Measurements from ENCODE around the gene NAA25.

Gene NAA25

GRCh38 chr12:111991535-111991934 lies 117.0 kb downstream of the NAA25 start:
- no peak for DNase-seq
- Histone ChIP-seq H3K27ac (ENCODE audit: low read length) (no peak overlapping the region), H3K4me3 (ENCODE audit: low read depth in 1 of 2, low read length in 2 of 2) (no peak overlapping the region), H3K9me3 (ENCODE audit: insufficient read depth, low read length, severe bottlenecking) (no peaks in the 10 kb centered on the region), H2AFZ (ENCODE audit: low read depth, low read length) (no peak overlapping the region), H3K79me2 (ENCODE audit: insufficient read depth, low read length) (no peaks in the 10 kb centered on the region), H3K27me3 (ENCODE audit: insufficient read depth, low read length, poor library complexity) (no peaks in the 10 kb centered on the region), H3K4me1 (ENCODE audit: insufficient read depth, low read length) (peaks cover 43% of the 10 kb centered on the region), H3K36me3 (ENCODE audit: insufficient read depth, low read length) (no peaks in the 10 kb centered on the region), H4K20me1 (ENCODE audit: insufficient read depth, low read length) (no peaks in the 10 kb centered on the region), H3K4me2 (ENCODE audit: insufficient read depth, low read length) (no peak overlapping the region), H3K9ac (ENCODE audit: low read depth, low read length) (no peak overlapping the region)
- no peak for TF ChIP-seq EZH2 (IDR thresholded peaks at IDR 0.05; ENCODE audit: borderline replicate concordance, low read depth, low read length, severe bottlenecking)
- TF ChIP-seq CTCF (IDR thresholded peaks at IDR 0.05; ENCODE audit: borderline replicate concordance, extremely low read depth, low read length, poor library complexity, severe bottlenecking), result no peak
- ATAC-seq (ENCODE audit: insufficient read depth, low read depth), result no peak

GRCh38 chr12:111984820-111985219 lies 123.8 kb downstream of the NAA25 start:
- no peak overlapping the region for H3K4me3 ChIP-seq (ENCODE audit: low read depth in 1 of 2, low read length in 2 of 2)
- H3K9me3 ChIP-seq (ENCODE audit: insufficient read depth, low read length, severe bottlenecking), result no peaks in the 10 kb centered on the region
- H3K9ac ChIP-seq (ENCODE audit: low read depth, low read length), result no peak overlapping the region
- H3K36me3 ChIP-seq (ENCODE audit: insufficient read depth, low read length), result no peaks in the 10 kb centered on the region
- H4K20me1 ChIP-seq (ENCODE audit: insufficient read depth, low read length), result no peaks in the 10 kb centered on the region
- ATAC-seq (ENCODE audit: insufficient read depth, low read depth) (no peak), DNase-seq (no peak)
- no peaks in the 10 kb centered on the region for H3K79me2 ChIP-seq (ENCODE audit: insufficient read depth, low read length)
- no peak overlapping the region for H3K4me2 ChIP-seq (ENCODE audit: insufficient read depth, low read length)
- no peaks in the 10 kb centered on the region for H3K27me3 ChIP-seq (ENCODE audit: insufficient read depth, low read length, poor library complexity)
- H3K4me1 ChIP-seq (ENCODE audit: insufficient read depth, low read length), result no peaks in the 10 kb centered on the region
- H3K27ac ChIP-seq (ENCODE audit: low read length), result no peak overlapping the region
- no peak overlapping the region for H2AFZ ChIP-seq (ENCODE audit: low read depth, low read length)
- no peak for TF ChIP-seq EZH2 (IDR thresholded peaks at IDR 0.05; ENCODE audit: borderline replicate concordance, low read depth, low read length, severe bottlenecking)
- no peak for TF ChIP-seq CTCF (IDR thresholded peaks at IDR 0.05; ENCODE audit: borderline replicate concordance, extremely low read depth, low read length, poor library complexity, severe bottlenecking)

- no peak overlapping the region for H2AFZ ChIP-seq (ENCODE audit: low read depth, low read length)
Observed at GRCh38 chr12:111981987-111982386, 126.6 kb downstream of the NAA25 start.

More at GRCh38 chr12:111981987-111982386, 126.6 kb downstream of the NAA25 start:
- H3K4me2 ChIP-seq (ENCODE audit: insufficient read depth, low read length), result no peak overlapping the region
- no peaks in the 10 kb centered on the region for H3K4me1 ChIP-seq (ENCODE audit: insufficient read depth, low read length)
- no peaks in the 10 kb centered on the region for H3K9me3 ChIP-seq (ENCODE audit: insufficient read depth, low read length, severe bottlenecking)
- H3K4me3 ChIP-seq (ENCODE audit: low read depth in 1 of 2, low read length in 2 of 2), result no peak overlapping the region
- H3K79me2 ChIP-seq (ENCODE audit: insufficient read depth, low read length), result no peaks in the 10 kb centered on the region
- no peaks in the 10 kb centered on the region for H4K20me1 ChIP-seq (ENCODE audit: insufficient read depth, low read length)
- no peaks in the 10 kb centered on the region for H3K27me3 ChIP-seq (ENCODE audit: insufficient read depth, low read length, poor library complexity)
- H3K36me3 ChIP-seq (ENCODE audit: insufficient read depth, low read length), result no peaks in the 10 kb centered on the region
- H3K9ac ChIP-seq (ENCODE audit: low read depth, low read length), result no peak overlapping the region
- no peak for TF ChIP-seq EZH2 (IDR thresholded peaks at IDR 0.05; ENCODE audit: borderline replicate concordance, low read depth, low read length, severe bottlenecking)
- TF ChIP-seq CTCF (IDR thresholded peaks at IDR 0.05; ENCODE audit: borderline replicate concordance, extremely low read depth, low read length, poor library complexity, severe bottlenecking), result no peak
- DNase-seq (no peak), ATAC-seq (ENCODE audit: insufficient read depth, low read depth) (no peak)
- no peak overlapping the region for H3K27ac ChIP-seq (ENCODE audit: low read length)

All from DND-41 (cell line).